RKO (cell line): Measurements from ENCODE around the gene CFAP58.

Source experiments
- DNase-seq: peaks from one replicate; pipeline ENCODE4 v3.0.0-alpha.2; 2016; ENCODE audit warnings: low spot score

The CFAP58 gene

GRCh38 chr10:104376784-104377300, 23.2 kb downstream of the CFAP58 start:
- DNase-seq: no peak

GRCh38 chr10:104380336-104380735, 26.7 kb downstream of the CFAP58 start:
- no peak for DNase-seq

GRCh38 chr10:104387130-104387888, 33.7 kb downstream of the CFAP58 start:
- DNase-seq: no peak

- DNase-seq: no peak
Observed at GRCh38 chr10:104388830-104389229, 35.2 kb downstream of the CFAP58 start.

- DNase-seq: peak; percentile 49
Observed at GRCh38 chr10:104391150-104391968, 37.7 kb downstream of the CFAP58 start.

- no peak for DNase-seq
Observed at GRCh38 chr10:104391969-104392296, 38.3 kb downstream of the CFAP58 start.

- DNase-seq: no peak
Observed at GRCh38 chr10:104393387-104393786, 39.8 kb downstream of the CFAP58 start.

- no peak for DNase-seq
Observed at GRCh38 chr10:104396581-104396980, 42.9 kb downstream of the CFAP58 start.

GRCh38 chr10:104403636-104404035, 50.0 kb downstream of the CFAP58 start:
- DNase-seq: no peak

GRCh38 chr10:104406715-104407650, 53.4 kb downstream of the CFAP58 start:
- DNase-seq: peak; percentile 73

- DNase-seq: no peak
Observed at GRCh38 chr10:104413528-104413927, 59.9 kb downstream of the CFAP58 start.

- no peak for DNase-seq
Observed at GRCh38 chr10:104415526-104416165, 62.0 kb downstream of the CFAP58 start.

GRCh38 chr10:104416851-104417250, 63.2 kb downstream of the CFAP58 start:
- DNase-seq: no peak

GRCh38 chr10:104417637-104418292, 64.1 kb downstream of the CFAP58 start:
- DNase-seq: no peak

GRCh38 chr10:104424719-104425118, 71.1 kb downstream of the CFAP58 start:
- peak; percentile 31 for DNase-seq

GRCh38 chr10:104427989-104428388, 74.4 kb downstream of the CFAP58 start:
- DNase-seq: no peak

- no peak for DNase-seq
Observed at GRCh38 chr10:104429846-104430245, 76.2 kb downstream of the CFAP58 start.

GRCh38 chr10:104430360-104430759, 76.7 kb downstream of the CFAP58 start:
- DNase-seq: no peak

- DNase-seq: no peak
Observed at GRCh38 chr10:104433669-104434068, 80.0 kb downstream of the CFAP58 start.

GRCh38 chr10:104434601-104435000, 81.0 kb downstream of the CFAP58 start:
- DNase-seq: no peak

GRCh38 chr10:104435822-104436221, 82.2 kb downstream of the CFAP58 start:
- DNase-seq: no peak
